Skeletal muscle satellite cell (primary cell): ENCODE data around the gene AVPR1A. TPM values are rescaled to one million over a fixed set of nuclear protein-coding genes. Genes with fewer than 3 reads are reported as not detected.
"Not testable (repeated sequence)": the region's sequence is repeated elsewhere in the genome, so short reads cannot be mapped to it uniquely, and the experiment has no call there.

ENCODE experiments used
- H3K27me3 ChIP-seq: 2 replicates; pipeline ENCODE4 v1.7.0; 2013; ENCODE audit warnings: low read length; ENCODE audit not compliant: control insufficient read depth, insufficient read depth
- H3K36me3 ChIP-seq: 2 replicates; pipeline ENCODE4 v1.7.0; 2013; ENCODE audit warnings: mild to moderate bottlenecking, control low read depth, low read length; ENCODE audit not compliant: insufficient read depth
- H3K4me1 ChIP-seq: 2 replicates; pipeline ENCODE4 v1.7.0; 2013; ENCODE audit warnings: low read length; ENCODE audit not compliant: control insufficient read depth, insufficient read depth
- H3K4me2 ChIP-seq: 2 replicates; pipeline ENCODE4 v1.7.0; 2013; ENCODE audit warnings: mild to moderate bottlenecking, low read length
- H3K4me3 ChIP-seq: 2 replicates; pipeline ENCODE4 v1.7.0; 2013; ENCODE audit warnings: low read length
- H3K9ac ChIP-seq: 2 replicates; pipeline ENCODE4 v1.7.0; 2013; ENCODE audit warnings: mild to moderate bottlenecking, low read depth, low read length, moderate library complexity
- H3K9me3 ChIP-seq: replicated peaks from 2 replicates; pipeline ENCODE4 v1.7.0; 2013; ENCODE audit warnings: mild to moderate bottlenecking, control low read depth, low read length
- total RNA-seq: library from RNA; depleted of rRNA; stranded (reverse); fragments of >200 nt; gene quantifications from 2 replicates; pipeline ENCODE4 v1.2.3, GENCODE V29; 2012; rRNA removed

Gene AVPR1A
- total RNA-seq = not detected in 2 replicates

DNA sequence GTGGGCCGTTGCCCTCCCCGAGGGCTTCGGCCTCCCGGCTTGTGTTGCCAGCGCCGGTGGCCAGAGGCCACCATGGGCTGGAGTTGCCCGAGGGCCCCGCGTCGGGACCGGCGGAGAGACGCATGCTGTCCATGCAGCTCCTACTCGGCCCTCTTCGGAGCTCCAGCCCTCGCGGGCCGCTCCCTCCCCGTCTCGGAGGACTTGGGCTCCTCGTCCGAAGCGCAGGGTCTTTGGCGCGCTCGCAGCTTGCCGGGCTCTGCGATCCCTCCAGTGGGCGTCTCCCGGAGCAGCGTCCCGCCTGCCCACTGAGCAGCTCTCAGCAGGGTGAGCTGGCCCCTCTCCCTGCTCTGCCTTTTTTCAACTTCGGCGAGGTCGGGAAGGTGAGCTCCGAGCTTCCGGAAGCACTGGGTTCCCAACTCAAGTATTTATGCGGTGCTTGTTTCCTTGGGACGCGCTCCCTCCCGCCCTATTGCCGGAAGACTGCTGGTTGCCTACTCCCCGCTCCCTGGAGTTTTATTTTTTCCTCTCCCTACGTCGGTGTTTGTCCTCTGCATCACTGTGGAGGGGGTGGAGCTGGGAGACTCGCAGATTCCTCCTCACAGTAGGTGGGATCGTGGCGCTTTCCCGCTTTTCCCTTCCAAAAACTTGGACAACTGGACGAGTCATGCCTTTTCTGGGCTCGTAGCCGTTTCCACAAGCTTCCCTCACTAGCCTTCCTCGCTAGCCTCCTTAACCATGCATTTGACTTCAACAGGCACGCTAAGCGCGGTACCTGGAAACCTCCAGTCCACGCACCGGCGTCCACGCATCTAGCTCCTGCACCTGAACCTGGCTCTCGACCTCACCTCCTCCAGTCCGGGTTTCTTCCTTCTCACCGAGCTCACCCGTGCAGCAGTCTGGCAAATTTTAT, at the start of gene AVPR1A:
Gene AVPR1A (minus strand): TSS at position 489 of the 910 bp plus-strand sequence. CDS start 365 bp downstream, at position 124.
- peak within 1 kb of the TSS; percentile 64 for H3K4me2 ChIP-seq
- H3K9me3 ChIP-seq = no peaks in the 10 kb centered on the region
- H3K9ac ChIP-seq = no peak within 1 kb of the TSS
- peaks cover 16% of the 10 kb centered on the region for H3K4me1 ChIP-seq
- H3K27me3 ChIP-seq = peaks cover 86% of the 10 kb centered on the region
- no peaks in the 10 kb centered on the region for H3K36me3 ChIP-seq
- H3K4me3 ChIP-seq = peak within 1 kb of the TSS; percentile 49

DNA sequence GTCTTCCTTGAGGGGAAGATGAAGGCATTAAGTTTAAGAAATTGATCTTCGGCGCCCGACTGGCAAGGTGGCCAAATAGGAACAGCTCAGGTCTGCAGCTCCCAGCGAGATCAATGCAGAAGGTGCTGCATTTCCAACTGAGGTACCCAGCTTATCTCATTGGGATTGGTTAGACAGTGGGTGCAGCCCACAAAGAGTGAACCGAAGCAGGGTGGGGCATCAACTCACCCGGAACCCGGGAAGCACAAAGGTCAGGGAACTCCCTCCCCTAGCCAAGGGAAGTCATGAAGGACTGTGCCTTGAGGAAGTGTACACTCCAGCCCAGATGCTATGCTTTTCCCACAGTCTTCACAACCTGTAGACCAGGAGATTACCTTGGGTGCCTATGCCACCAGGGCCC, 45.2 kb upstream of the AVPR1A start:
- Histone ChIP-seq H3K4me3 (no peak overlapping the region), H3K4me2 (no peak overlapping the region), H3K9me3 (no peaks in the 10 kb centered on the region), H3K27me3 (no peaks in the 10 kb centered on the region), H3K9ac (no peak overlapping the region), H3K36me3 (no peaks in the 10 kb centered on the region), H3K4me1 (no peaks in the 10 kb centered on the region)

DNA sequence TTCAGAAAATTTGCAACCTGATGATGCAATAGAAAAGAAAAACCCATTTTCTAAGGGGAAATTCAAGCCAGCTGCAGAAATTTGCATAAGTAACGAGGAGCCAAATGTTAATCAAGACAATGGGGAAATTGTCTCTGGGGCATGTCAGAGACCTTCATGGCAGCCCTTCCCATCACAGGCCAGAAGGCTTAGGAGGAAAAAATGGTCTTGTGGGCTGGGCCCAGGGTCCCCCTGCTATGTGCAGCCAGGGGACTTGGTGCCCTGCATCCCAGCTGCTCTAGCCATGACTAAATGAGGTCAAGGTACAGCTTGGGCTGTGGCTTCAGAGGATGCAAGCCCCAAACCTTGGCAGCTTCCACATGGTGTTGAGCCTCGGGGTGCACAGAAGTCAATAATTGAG, 28.2 kb upstream of the AVPR1A start:
- Histone ChIP-seq H3K4me1 (no peaks in the 10 kb centered on the region), H3K9me3 (peaks cover 2% of the 10 kb centered on the region), H3K27me3 (no peaks in the 10 kb centered on the region), H3K9ac (no peak overlapping the region), H3K4me2 (no peak overlapping the region), H3K36me3 (no peaks in the 10 kb centered on the region), H3K4me3 (no peak overlapping the region)

DNA sequence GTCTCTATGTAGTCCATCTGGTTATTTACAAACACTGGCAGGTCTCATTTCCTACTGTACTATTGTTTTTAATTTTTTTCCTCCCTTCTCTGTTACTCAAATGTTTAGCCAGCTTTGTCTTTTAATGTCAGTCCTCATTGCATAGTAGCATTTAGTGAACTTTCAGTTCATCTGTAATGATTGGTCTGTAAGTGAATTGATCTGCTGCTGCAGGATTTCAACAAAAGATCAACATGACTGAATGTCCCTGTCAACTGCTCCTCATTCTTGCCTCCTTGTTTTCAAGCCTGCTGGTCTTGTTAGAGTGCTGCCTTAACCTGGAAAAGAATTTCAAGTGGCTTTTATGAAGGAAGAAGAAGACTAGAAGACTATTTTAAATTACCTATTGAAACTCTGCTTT, 19.3 kb upstream of the AVPR1A start:
- no peak overlapping the region for H3K9ac ChIP-seq
- H3K27me3 ChIP-seq = no peaks in the 10 kb centered on the region
- H3K4me3 ChIP-seq = no peak overlapping the region
- no peak overlapping the region for H3K4me2 ChIP-seq
- no peaks in the 10 kb centered on the region for H3K36me3 ChIP-seq
- no peaks in the 10 kb centered on the region for H3K9me3 ChIP-seq
- no peaks in the 10 kb centered on the region for H3K4me1 ChIP-seq

DNA sequence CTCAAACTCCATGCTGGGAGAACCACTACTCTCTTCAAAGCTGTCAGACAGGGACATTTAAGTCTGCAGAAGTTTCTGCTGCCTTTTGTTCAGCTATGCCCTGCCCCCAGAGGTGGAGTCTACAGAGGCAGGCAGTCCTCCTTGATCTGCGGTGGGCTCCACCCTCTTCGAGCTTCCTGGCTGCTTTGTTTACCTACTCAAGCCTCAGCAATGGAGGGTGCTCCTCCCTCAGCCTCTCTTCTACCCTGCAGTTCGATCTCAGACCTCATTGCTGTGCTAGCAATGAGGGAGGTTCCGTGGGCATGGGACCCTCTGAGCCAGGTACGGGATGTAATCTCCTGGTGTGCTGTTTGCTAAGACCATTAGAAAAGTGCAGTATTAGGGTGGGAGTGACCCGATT, 16.7 kb upstream of the AVPR1A start:
- not testable (repeated sequence) for H3K4me2 ChIP-seq, H3K9me3 ChIP-seq

DNA sequence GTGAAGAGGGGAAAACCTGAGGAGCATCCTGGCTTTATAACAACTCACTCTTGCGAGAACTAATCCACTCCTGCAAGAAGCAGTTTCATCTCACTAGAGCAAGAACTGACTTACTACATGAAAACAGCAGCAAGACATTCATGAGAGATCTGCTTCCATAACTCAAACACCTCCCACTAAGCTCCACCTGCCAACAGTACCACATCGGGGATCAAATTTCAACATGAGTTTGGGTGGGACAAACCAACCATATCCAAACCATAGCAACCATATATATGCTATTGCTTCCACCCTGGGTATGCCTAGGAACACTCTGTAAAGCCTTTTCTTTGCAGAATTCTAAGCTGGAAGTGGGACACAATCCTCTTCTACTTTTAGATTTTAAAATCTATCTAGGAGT, 13.9 kb upstream of the AVPR1A start:
- H3K4me2 ChIP-seq = no peak overlapping the region
- H3K9ac ChIP-seq = no peak overlapping the region
- H3K9me3 ChIP-seq = no peaks in the 10 kb centered on the region
- H3K4me1 ChIP-seq = no peaks in the 10 kb centered on the region
- no peaks in the 10 kb centered on the region for H3K36me3 ChIP-seq
- peaks cover 6% of the 10 kb centered on the region for H3K27me3 ChIP-seq
- no peak overlapping the region for H3K4me3 ChIP-seq

More for the DNA sequence above, 16.7 kb upstream of the AVPR1A start:
- not testable (repeated sequence) for H3K36me3 ChIP-seq, H3K4me3 ChIP-seq, H3K27me3 ChIP-seq, H3K9ac ChIP-seq, H3K4me1 ChIP-seq

DNA sequence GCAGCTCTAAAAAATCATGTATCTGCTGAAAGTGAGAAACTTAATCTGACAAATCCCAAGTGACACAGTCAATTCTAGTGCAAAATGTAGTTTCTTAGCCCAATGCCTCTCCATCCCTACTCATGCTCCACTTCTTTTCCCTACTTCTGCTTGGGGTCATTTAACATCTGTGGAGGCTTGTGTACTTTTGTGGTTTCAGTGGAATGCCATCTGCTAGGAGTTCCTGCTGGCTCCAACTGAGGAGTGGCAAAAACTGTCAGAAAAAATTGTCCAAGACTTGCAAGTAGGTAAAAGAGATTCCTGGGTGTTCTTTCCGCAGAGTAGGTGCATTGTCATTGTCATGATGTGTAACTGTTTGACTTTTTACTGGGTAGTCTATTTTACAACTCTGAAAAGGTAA, 12.5 kb upstream of the AVPR1A start:
- H3K9ac ChIP-seq = no peak overlapping the region
- H3K4me2 ChIP-seq = no peak overlapping the region
- H3K9me3 ChIP-seq = no peaks in the 10 kb centered on the region
- no peak overlapping the region for H3K4me3 ChIP-seq
- no peaks in the 10 kb centered on the region for H3K4me1 ChIP-seq
- no peaks in the 10 kb centered on the region for H3K36me3 ChIP-seq
- H3K27me3 ChIP-seq = peaks cover 6% of the 10 kb centered on the region

DNA sequence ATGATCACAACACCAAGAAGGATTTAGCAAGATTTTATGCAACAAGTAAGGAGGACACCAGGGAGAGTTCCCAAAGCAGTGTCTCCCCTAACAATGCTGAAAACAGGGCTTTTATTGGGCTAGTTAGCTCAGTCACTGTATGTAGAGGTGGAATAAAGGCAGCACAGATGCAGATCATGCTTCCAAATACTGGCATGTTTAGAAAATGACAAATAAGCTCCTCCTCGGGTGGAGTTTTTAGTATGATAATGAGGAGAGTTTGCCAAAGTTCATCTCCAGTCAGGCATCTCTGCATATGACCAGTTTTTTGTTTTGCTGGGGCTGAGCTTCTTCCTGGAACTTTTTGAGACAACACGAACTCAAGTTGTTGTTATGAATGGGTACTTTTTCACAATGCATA, 4.4 kb upstream of the AVPR1A start:
- Histone ChIP-seq H3K9ac (no peak overlapping the region), H3K4me2 (no peak overlapping the region), H3K4me3 (no peak overlapping the region), H3K36me3 (no peaks in the 10 kb centered on the region), H3K9me3 (no peaks in the 10 kb centered on the region), H3K4me1 (peaks cover 16% of the 10 kb centered on the region), H3K27me3 (peaks cover 45% of the 10 kb centered on the region)

DNA sequence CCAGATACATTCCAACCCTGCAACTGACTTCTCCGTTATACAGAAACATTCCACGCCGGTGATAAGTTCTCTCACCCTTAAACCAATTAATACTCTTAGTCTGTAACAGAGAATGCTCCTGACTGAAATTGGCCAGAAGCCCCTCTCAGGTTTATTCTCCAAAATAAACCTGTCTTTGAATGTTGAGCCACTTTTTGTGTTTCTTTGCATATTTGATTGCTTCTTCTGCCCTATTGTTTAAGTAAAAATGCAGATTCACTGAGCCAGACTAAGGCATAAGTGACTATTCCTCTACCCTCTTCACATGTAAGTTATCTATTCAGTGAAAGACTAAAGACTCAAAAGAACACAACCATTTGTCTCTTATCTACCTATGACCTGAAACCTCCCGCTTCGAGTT, 3.6 kb upstream of the AVPR1A start:
- no peaks in the 10 kb centered on the region for H3K36me3 ChIP-seq
- H3K27me3 ChIP-seq = peaks cover 52% of the 10 kb centered on the region
- no peak overlapping the region for H3K4me2 ChIP-seq
- H3K9ac ChIP-seq = no peak overlapping the region
- H3K4me1 ChIP-seq = peaks cover 16% of the 10 kb centered on the region
- no peak overlapping the region for H3K4me3 ChIP-seq
- H3K9me3 ChIP-seq = no peaks in the 10 kb centered on the region

DNA sequence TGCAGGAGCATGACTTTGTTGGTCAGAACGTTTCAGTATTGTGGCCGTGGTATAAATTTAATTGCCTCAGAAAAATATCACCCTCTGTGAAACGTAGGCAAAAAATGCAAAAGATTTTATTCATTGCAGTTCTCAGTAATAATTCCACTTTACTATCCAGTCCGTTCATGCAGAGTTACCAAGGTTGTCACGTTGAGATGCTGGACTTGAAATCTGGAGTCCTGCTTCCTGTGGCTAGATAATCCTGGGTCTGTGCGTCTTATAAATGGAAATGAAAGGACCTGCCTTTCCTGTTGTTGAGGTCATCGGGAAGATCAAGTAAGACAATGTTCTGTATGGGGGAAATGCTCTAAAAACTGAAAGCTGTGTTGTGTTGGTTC, 1.3 kb upstream of the AVPR1A start:
- no peak overlapping the region for H3K9ac ChIP-seq
- H3K4me1 ChIP-seq = peaks cover 16% of the 10 kb centered on the region
- no peak overlapping the region for H3K4me3 ChIP-seq
- H3K27me3 ChIP-seq = peaks cover 73% of the 10 kb centered on the region
- H3K4me2 ChIP-seq = peak overlapping the region; percentile 64
- H3K9me3 ChIP-seq = no peaks in the 10 kb centered on the region
- no peaks in the 10 kb centered on the region for H3K36me3 ChIP-seq

DNA sequence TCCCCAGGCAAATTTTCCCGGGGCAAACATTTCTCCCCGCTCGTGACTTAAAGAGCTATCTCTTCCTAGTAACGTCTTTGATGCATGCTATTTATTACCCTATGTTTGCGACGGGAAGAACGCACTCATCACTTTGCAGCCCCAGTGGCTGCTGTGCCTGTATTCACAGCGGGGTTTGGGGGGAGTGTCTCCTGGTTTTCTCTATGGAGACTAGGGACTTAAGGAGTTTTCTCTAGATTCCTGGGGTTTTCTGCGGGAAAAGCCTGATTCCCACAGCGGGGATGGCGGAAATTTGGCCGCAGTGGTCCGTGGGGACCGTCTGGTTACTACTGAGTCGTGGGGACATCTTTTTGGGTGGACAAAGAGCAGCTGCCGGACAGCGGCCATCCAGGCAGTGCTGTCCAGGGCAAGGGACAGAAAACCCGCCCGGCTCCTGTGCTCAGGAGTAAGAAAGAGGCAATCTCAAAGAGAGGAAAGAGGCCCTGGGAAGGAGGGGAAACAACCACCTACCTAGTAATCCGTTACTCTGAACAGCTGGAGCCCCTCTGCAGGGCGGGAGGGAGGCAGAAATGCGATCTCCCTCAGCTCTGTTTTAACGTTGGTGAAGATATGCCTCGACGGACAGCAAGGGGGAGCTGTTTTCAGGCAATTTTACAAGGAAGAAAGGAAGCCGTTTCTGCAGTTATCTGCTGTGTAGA, 771 bp upstream of the AVPR1A start:
- Histone ChIP-seq H3K9me3 (no peaks in the 10 kb centered on the region), H3K4me3 (peak overlapping the region; percentile 49)

More for the DNA sequence above, 771 bp upstream of the AVPR1A start:
- Histone ChIP-seq H3K4me2 (peak overlapping the region; percentile 64), H3K9ac (no peak overlapping the region), H3K4me1 (peaks cover 16% of the 10 kb centered on the region), H3K27me3 (peaks cover 78% of the 10 kb centered on the region), H3K36me3 (no peaks in the 10 kb centered on the region)
